HCT116 (cell line): Measurements from ENCODE around the gene TNFAIP3. TPM values are rescaled to one million over a fixed set of nuclear protein-coding genes. Genes with fewer than 3 reads are reported as not detected.

Experiments
- ATAC-seq: fragments of 200-7000 bp; cut with Tn5 transposase; 2 replicates; pipeline ENCODE4 v1.9.1; 2020; ENCODE audit warnings: mild to moderate bottlenecking, moderate library complexity
- BruUV-seq: library from RNA; stranded (reverse); fragments of 400-500 nt; replicated peaks from 2 replicates; lab custom pipeline; 2021; lab: Mats Ljungman, UMichigan
- CTCF ChIA-PET: fragments of 300-600 bp; sonication (Branson Sonifier 250); formaldehyde crosslinking; loops from one replicate; lab custom pipeline; 2021; ENCODE audit warnings: antibody characterized with exemption; lab: Charles Lee
- POLR2A ChIA-PET: fragments of 300-600, 350-600 bp; sonication (Branson Sonifier 250); formaldehyde crosslinking; loops from one replicate; lab custom pipeline; 2021; ENCODE audit warnings: antibody characterized with exemption; lab: Charles Lee
- RAD21 ChIA-PET, 2 experiments: fragments of 300-600 bp; sonication (Branson Sonifier 250); formaldehyde crosslinking; loops; one replicate each; lab custom pipeline; 2023; ENCODE audit warnings: low total read pairs in 2 of 2; ENCODE audit not compliant: uncharacterized antibody in 2 of 2, unreplicated experiment in 2 of 2, low non-redundant PET in 1 of 2; lab: Charles Lee
- DNase-seq: peaks from one replicate; pipeline ENCODE4 v3.0.0-alpha.2; 2010; ENCODE audit warnings: low read depth, low spot score
- H2AFZ ChIP-seq: fragments of 200-600 bp; shearing (Covaris generic), sonication (generic); 2 replicates; pipeline ENCODE4 v1.6.1; 2017; ENCODE audit warnings: low read depth, mixed run types, mixed read lengths, antibody characterized with exemption, low read length; ENCODE audit not compliant: poor library complexity, severe bottlenecking
- H3K27ac ChIP-seq: 2 replicates; pipeline ENCODE4 v1.5.1; 2012; ENCODE audit warnings: low read depth, low read length
- H3K27me3 ChIP-seq: fragments of 200-600 bp; sonication (generic); 2 replicates; pipeline ENCODE4 v1.6.1; 2016; ENCODE audit warnings: mixed run types, low read length, mixed read lengths; ENCODE audit not compliant: insufficient read depth
- H3K36me3 ChIP-seq, 2 experiments: fragments of 200-500 bp in 1 of 2; fragments of 200-600 bp in 1 of 2; sonication (Bioruptor generic) in 1 of 2; sonication (generic) in 1 of 2; 2 replicates each; pipeline versions ENCODE4 v1.5.1 to v1.6.1; 2014 to 2016; ENCODE audit warnings: low read length in 2 of 2, inconsistent platforms in 1 of 2, mixed read lengths in 1 of 2, mixed run types in 1 of 2; ENCODE audit not compliant: insufficient read depth in 2 of 2, control insufficient read depth in 1 of 2
- H3K4me1 ChIP-seq, 2 experiments: fragments of 200-600 bp in 1 of 2; sonication (generic) in 1 of 2; 2 replicates each; pipeline versions ENCODE4 v1.5.1 to v1.6.1; 2012 to 2017; ENCODE audit warnings: low read length in 2 of 2, inconsistent platforms in 1 of 2, mild to moderate bottlenecking in 1 of 2, mixed read lengths in 1 of 2, mixed run types in 1 of 2, moderate library complexity in 1 of 2; ENCODE audit not compliant: insufficient read depth in 2 of 2, control insufficient read depth in 1 of 2
- H3K4me2 ChIP-seq: fragments of 200-600 bp; sonication (generic); 2 replicates; pipeline ENCODE4 v1.6.1; 2017; ENCODE audit warnings: mixed run types, low read length, mixed read lengths
- H3K4me3 ChIP-seq, 2 experiments: fragments of 200-600 bp in 1 of 2; sonication (generic) in 1 of 2; replicated peaks in 1 of 2; 2 replicates each; pipeline ENCODE4 v1.5.1; 2011 to 2016; ENCODE audit warnings: low read length in 2 of 2, control low read depth in 1 of 2, low read depth in 1 of 2, mild to moderate bottlenecking in 1 of 2, mixed read lengths in 1 of 2, mixed run types in 1 of 2
- H3K79me2 ChIP-seq: fragments of 200-600 bp; sonication (generic); 2 replicates; pipeline ENCODE4 v1.6.1; 2017; ENCODE audit warnings: mild to moderate bottlenecking, mixed run types, low read length, moderate library complexity, mixed read lengths; ENCODE audit not compliant: insufficient read depth
- H3K9ac ChIP-seq: fragments of 200-600 bp; sonication (generic); 2 replicates; pipeline ENCODE4 v1.6.1; 2016; ENCODE audit warnings: low read length, mixed read lengths
- H3K9me2 ChIP-seq: fragments of 200-600 bp; sonication (generic), shearing (Covaris generic); 2 replicates; pipeline ENCODE4 v1.6.1; 2017; ENCODE audit warnings: mixed run types, mild to moderate bottlenecking, moderate library complexity; ENCODE audit not compliant: insufficient read depth
- H3K9me3 ChIP-seq, 2 experiments: fragments of 200-500 bp in 1 of 2; fragments of 200-600 bp in 1 of 2; sonication (Bioruptor generic) in 1 of 2; sonication (generic) in 1 of 2; 2 replicates each; pipeline ENCODE4 v1.6.1; 2014 to 2017; ENCODE audit warnings: low read length in 2 of 2, mixed read lengths in 2 of 2, inconsistent platforms in 1 of 2, low read depth in 1 of 2, mild to moderate bottlenecking in 1 of 2, mixed run types in 1 of 2, moderate library complexity in 1 of 2; ENCODE audit not compliant: control insufficient read depth in 1 of 2, insufficient read depth in 1 of 2
- H4K20me1 ChIP-seq: fragments of 200-600 bp; sonication (generic), shearing (Covaris generic); 2 replicates; pipeline ENCODE4 v1.6.1; 2017; ENCODE audit warnings: mixed run types, mild to moderate bottlenecking, moderate library complexity; ENCODE audit not compliant: insufficient read depth
- ATF3 ChIP-seq: IDR thresholded peaks from 2 replicates; pipeline ENCODE4 v1.6.1; 2012
- CEBPB ChIP-seq: IDR thresholded peaks from 2 replicates; pipeline ENCODE4 v1.6.1; 2012; ENCODE audit warnings: low read depth
- CTCF ChIP-seq, 3 experiments: fragments of 200-600 bp in 1 of 3; sonication (generic) in 1 of 3; IDR thresholded peaks in 2 of 3; conservative IDR thresholded peaks in 1 of 3; 2 replicates each; pipeline ENCODE4 v1.5.1; 2012 to 2017; ENCODE audit warnings: low read depth in 2 of 3, low read length in 2 of 3, antibody characterized with exemption in 1 of 3, borderline replicate concordance in 1 of 3, control low read depth in 1 of 3, mild to moderate bottlenecking in 1 of 3, mixed read lengths in 1 of 3, mixed run types in 1 of 3, moderate library complexity in 1 of 3; ENCODE audit not compliant: insufficient read depth in 1 of 3
- EGR1 ChIP-seq: IDR thresholded peaks from 2 replicates; pipeline ENCODE4 v1.6.1; 2012; ENCODE audit warnings: low read depth
- ELF1 ChIP-seq: IDR thresholded peaks from 2 replicates; pipeline ENCODE4 v1.6.1; 2012; ENCODE audit warnings: low read depth, borderline replicate concordance
- EZH2 ChIP-seq: fragments of 200-600 bp; sonication (generic); IDR thresholded peaks from 2 replicates; pipeline ENCODE4 v1.6.1; 2017; ENCODE audit warnings: antibody characterized with exemption, mixed run types
- FOSL1 ChIP-seq: IDR thresholded peaks from 2 replicates; pipeline ENCODE4 v1.6.1; 2012; ENCODE audit warnings: low read depth
- MAX ChIP-seq: IDR thresholded peaks from 2 replicates; pipeline ENCODE4 v1.6.1; 2012
- POLR2AphosphoS5 ChIP-seq: IDR thresholded peaks from 2 replicates; pipeline ENCODE4 v1.6.1; 2011; ENCODE audit warnings: mild to moderate bottlenecking, low read depth, low read length, moderate library complexity
- REST ChIP-seq: IDR thresholded peaks from 2 replicates; pipeline ENCODE4 v1.6.1; 2012; ENCODE audit warnings: low read depth
- SP1 ChIP-seq: IDR thresholded peaks from 2 replicates; pipeline ENCODE4 v1.6.1; 2012; ENCODE audit warnings: low read depth
- ZFX ChIP-seq: fragments of 450-650 bp; IDR thresholded peaks from 2 replicates; pipeline ENCODE4 v1.6.1; 2017
- ZNF274 ChIP-seq: fragments of 200-500 bp; sonication (Bioruptor generic); IDR thresholded peaks from 2 replicates; pipeline ENCODE4 v1.6.1; 2014; ENCODE audit warnings: mild to moderate bottlenecking, low read depth, low read length, inconsistent platforms
- intact Hi-C: fragments of 100-400 bp; cut with micrococcal nuclease; formaldehyde crosslinking; loops from 2 replicates; pipeline ENCODE4 v1.10.0; 2022
- total RNA-seq: library from RNA; stranded (reverse); gene quantifications from one replicate; pipeline ENCODE4 v1.2.1, GENCODE V29; 2021; ENCODE audit not compliant: unreplicated experiment

Gene TNFAIP3
- total RNA-seq, 1 experiment from 2014 or later = 4.4 TPM

GRCh38 chr6:137861550-137862337 is 5.3 kb upstream of the TNFAIP3 start:
- no TSS peak for BruUV-seq
- Histone ChIP-seq H3K36me3 (no peaks in the 10 kb centered on the region), H3K9me2 (no peaks in the 10 kb centered on the region), H3K9me3 (no peaks in the 10 kb centered on the region), H3K4me2 (no peak overlapping the region), H4K20me1 (no peaks in the 10 kb centered on the region), H3K9ac (no peak overlapping the region), H3K27me3 (no peaks in the 10 kb centered on the region), H3K27ac (no peak overlapping the region), H3K4me3 (no peak overlapping the region), H3K4me1 (peaks cover 6 to 18% of the 10 kb centered on the region in 2 experiments; a peak in 3 of 4 replicates), H2AFZ (no peak overlapping the region), H3K79me2 (no peaks in the 10 kb centered on the region)
- DNase-seq = no peak
- no peak for ATAC-seq
- CTCF ChIA-PET = no interaction called here
- intact Hi-C loops = no loop called here
- RAD21 ChIA-PET = no interaction called here
- TF ChIP-seq ELF1 (no peak), CEBPB (no peak), ZNF274 (no peak)
- POLR2A ChIA-PET = no interaction called here

- no TSS peak for BruUV-seq
- ChIA-PET POLR2A (no interaction called here), RAD21 (no interaction called here), CTCF (no interaction called here)
- Histone ChIP-seq H3K9me2 (no peaks in the 10 kb centered on the region), H3K9me3 (no peaks in the 10 kb centered on the region), H4K20me1 (no peaks in the 10 kb centered on the region), H2AFZ (no peak overlapping the region), H3K4me2 (no peak overlapping the region), H3K79me2 (no peaks in the 10 kb centered on the region), H3K4me3 (no peak overlapping the region), H3K36me3 (no peaks in the 10 kb centered on the region), H3K4me1 (peaks cover 6 to 18% of the 10 kb centered on the region in 2 experiments; a peak in 3 of 4 replicates), H3K27me3 (no peaks in the 10 kb centered on the region), H3K9ac (no peak overlapping the region)
- ATAC-seq (no peak), DNase-seq (no peak)
- intact Hi-C loops = no loop called here
- TF ChIP-seq MAX = no peak
- TF ChIP-seq FOSL1 = no peak
- TF ChIP-seq CEBPB = no peak
- TF ChIP-seq ZFX = no peak
- TF ChIP-seq SP1 = no peak
- no peak for TF ChIP-seq EGR1
- TF ChIP-seq POLR2AphosphoS5 = no peak
- TF ChIP-seq ELF1 = no peak
- no peak for TF ChIP-seq ATF3
- TF ChIP-seq REST = no peak
- TF ChIP-seq EZH2 = no peak
- TF ChIP-seq CTCF (IDR thresholded peaks at IDR 0.05 in 2 of 3, conservative IDR thresholded peaks at IDR 0.05 in 1 of 3; ENCODE audit: borderline replicate concordance in 1 of 3, insufficient read depth in 1 of 3, low read depth in 2 of 3, low read length in 2 of 3) = no peak
- TF ChIP-seq, all 23 proteins: peak for 0
- no peak overlapping the region for H3K27ac ChIP-seq
Observed at GRCh38 chr6:137862419-137863090, 4.5 kb upstream of the TNFAIP3 start.
